Measurements from ENCODE around the gene MRTFA. TPM values are rescaled to one million over a fixed set of nuclear protein-coding genes. Genes with fewer than 3 reads are reported as not detected.

MRTFA gene
- total RNA-seq, 3 donors from 2014 or later (not counting 1 experiment from before 2014, with no cell fraction given), result 81.8 to 91.9 (median 83.5) TPM

GRCh38 chr22:40529821-40530220, 106.7 kb downstream of the MRTFA start:
- H3K4me3 Mint-ChIP-seq, result no peak overlapping the region
- Histone ChIP-seq H3K4me1 (ENCODE audit: control insufficient read depth, insufficient read depth, low read length) (peaks cover 7% of the 10 kb centered on the region), H3K27ac (ENCODE audit: low read length) (no peak overlapping the region), H3K36me3 (ENCODE audit: control insufficient read depth, insufficient read depth, low read length) (no peaks in the 10 kb centered on the region), H3K4me3 (ENCODE audit: low read length) (no peak overlapping the region), H3K9me3 (ENCODE audit: control insufficient read depth, insufficient read depth, low read length) (no peaks in the 10 kb centered on the region), H3K27me3 (ENCODE audit: control insufficient read depth, insufficient read depth, low read length) (no peaks in the 10 kb centered on the region)
- peaks cover 34 to 51% of the 10 kb centered on the region in 2 donors for H3K4me1 Mint-ChIP-seq
- no peak for DNase-seq
- no peak overlapping the region for H3K27ac Mint-ChIP-seq
- no peak for ATAC-seq
- intact Hi-C loops (cut with micrococcal nuclease), result no loop called here
- no peaks in the 10 kb centered on the region for H3K36me3 Mint-ChIP-seq
- no peaks in the 10 kb centered on the region for H3K27me3 Mint-ChIP-seq (ENCODE audit: low read depth in 2 of 2)
- WGBS (ENCODE audit: insufficient coverage), result 73% methylated on average over 1 of the region's 1 CpG
- TF ChIP-seq CTCF (IDR thresholded peaks at IDR 0.05), result no peak
- H3K9me3 Mint-ChIP-seq, result no peaks in the 10 kb centered on the region

GRCh38 chr22:40526960-40527359, 109.6 kb downstream of the MRTFA start:
- Mint-ChIP-seq H3K4me1 (peaks cover 5 to 27% of the 10 kb centered on the region in 2 donors), H3K4me3 (no peak overlapping the region), H3K36me3 (no peaks in the 10 kb centered on the region), H3K9me3 (no peaks in the 10 kb centered on the region), H3K27me3 (ENCODE audit: low read depth in 2 of 2) (no peaks in the 10 kb centered on the region), H3K27ac (peak overlapping the region in 1 of 2 donors; percentile 13)
- DNase-seq (no peak), ATAC-seq (no peak)
- no peaks in the 10 kb centered on the region for H3K27me3 ChIP-seq (ENCODE audit: control insufficient read depth, insufficient read depth, low read length)
- no peaks in the 10 kb centered on the region for H3K36me3 ChIP-seq (ENCODE audit: control insufficient read depth, insufficient read depth, low read length)
- no peak for TF ChIP-seq CTCF (IDR thresholded peaks at IDR 0.05)
- no peaks in the 10 kb centered on the region for H3K9me3 ChIP-seq (ENCODE audit: control insufficient read depth, insufficient read depth, low read length)
- intact Hi-C loops (cut with micrococcal nuclease), result no loop called here
- no peak overlapping the region for H3K27ac ChIP-seq (ENCODE audit: low read length)
- H3K4me1 ChIP-seq (ENCODE audit: control insufficient read depth, insufficient read depth, low read length), result no peaks in the 10 kb centered on the region
- no peak overlapping the region for H3K4me3 ChIP-seq (ENCODE audit: low read length)
- 97% methylated on average over 5 of the region's 5 CpGs for WGBS (ENCODE audit: insufficient coverage)

- Mint-ChIP-seq H3K36me3 (no peaks in the 10 kb centered on the region), H3K4me1 (peaks cover 0 to 22% of the 10 kb centered on the region in 2 donors), H3K27me3 (ENCODE audit: low read depth in 2 of 2) (no peaks in the 10 kb centered on the region), H3K4me3 (no peak overlapping the region), H3K27ac (peak overlapping the region in 1 of 2 donors; percentile 8), H3K9me3 (no peaks in the 10 kb centered on the region)
- peak; percentile 80 for TF ChIP-seq CTCF (IDR thresholded peaks at IDR 0.05)
- Histone ChIP-seq H3K9me3 (ENCODE audit: control insufficient read depth, insufficient read depth, low read length) (no peaks in the 10 kb centered on the region), H3K4me1 (ENCODE audit: control insufficient read depth, insufficient read depth, low read length) (no peaks in the 10 kb centered on the region), H3K27me3 (ENCODE audit: control insufficient read depth, insufficient read depth, low read length) (no peaks in the 10 kb centered on the region), H3K27ac (ENCODE audit: low read length) (no peak overlapping the region), H3K4me3 (ENCODE audit: low read length) (no peak overlapping the region), H3K36me3 (ENCODE audit: control insufficient read depth, insufficient read depth, low read length) (no peaks in the 10 kb centered on the region)
- ATAC-seq (peak; percentile 64 to 79 (median 73)), DNase-seq (peak; percentile 56 to 86)
- 38% methylated on average over 3 of the region's 6 CpGs for WGBS (ENCODE audit: insufficient coverage)
- intact Hi-C loops (cut with micrococcal nuclease), result loop anchor here (1.0 kb wide), 1 partner anchor 121 kb away; no protein-coding TSS in a partner anchor
Measured at GRCh38 chr22:40525250-40525884, 111.2 kb downstream of the MRTFA start.
